Naive thymus-derived CD4-positive, alpha-beta T cell (primary cell): Measurements from ENCODE around the gene CCDC82. TPM values are rescaled to one million over a fixed set of nuclear protein-coding genes. Genes with fewer than 3 reads are reported as not detected.

ENCODE experiments used
- ATAC-seq: fragments of 150-1000 bp; cut with Tn5 transposase; 2 replicates; pipeline ENCODE4 v1.10.0; 2021; ENCODE audit warnings: mild to moderate bottlenecking, moderate library complexity
- CTCF ChIA-PET: fragments of 350-600 bp; sonication (Branson Sonifier 250); formaldehyde crosslinking; loops from one replicate; lab custom pipeline; 2021; ENCODE audit warnings: antibody characterized with exemption; lab: Charles Lee
- POLR2A ChIA-PET: fragments of 350-600 bp; sonication (Branson Sonifier 250); formaldehyde crosslinking; loops from one replicate; lab custom pipeline; 2021; ENCODE audit warnings: antibody characterized with exemption, inconsistent platforms; lab: Charles Lee
- DNase-seq, 9 donors: peaks; one replicate each; pipeline versions ENCODE4 v3.0.0 to v3.0.0-alpha.2; 2020 to 2022; ENCODE audit warnings: mixed read lengths in 1 of 9
- H3K27ac ChIP-seq: one replicate; pipeline ENCODE4 v1.7.0; 2013; ENCODE audit warnings: mild to moderate bottlenecking, low read depth, low read length, moderate library complexity
- H3K27me3 ChIP-seq, 2 donors: one replicate each; pipeline ENCODE4 v1.7.0; 2013; ENCODE audit warnings: low read length in 2 of 2, mild to moderate bottlenecking in 2 of 2, moderate library complexity in 2 of 2; ENCODE audit not compliant: control insufficient read depth in 2 of 2, insufficient read depth in 2 of 2
- H3K36me3 ChIP-seq, 3 experiments: 1 replicate in 2 of 3; 2 replicates in 1 of 3; pipeline ENCODE4 v1.7.0; 2013; ENCODE audit warnings: low read length in 3 of 3, mild to moderate bottlenecking in 3 of 3, moderate library complexity in 1 of 3; ENCODE audit not compliant: insufficient read depth in 3 of 3, control insufficient read depth in 2 of 3
- H3K4me1 ChIP-seq, 2 donors: one replicate each; pipeline ENCODE4 v1.7.0; 2013; ENCODE audit warnings: low read length in 2 of 2, mild to moderate bottlenecking in 2 of 2, moderate library complexity in 1 of 2; ENCODE audit not compliant: control insufficient read depth in 2 of 2, insufficient read depth in 2 of 2
- H3K4me3 ChIP-seq: 2 replicates; pipeline ENCODE4 v1.7.0; 2013; ENCODE audit warnings: mild to moderate bottlenecking, low read length
- H3K9me3 ChIP-seq, 3 experiments: 1 replicate in 2 of 3; 2 replicates in 1 of 3; pipeline ENCODE4 v1.7.0; 2013; ENCODE audit warnings: low read length in 3 of 3; ENCODE audit not compliant: control insufficient read depth in 2 of 3
- H3K27ac Mint-ChIP-seq, 9 donors: one replicate each; pipeline ENCODE4 v1.8.0; 2020 to 2022; ENCODE audit warnings: mixed read lengths in 9 of 9, mild to moderate bottlenecking in 8 of 9, moderate library complexity in 5 of 9, inconsistent platforms in 2 of 9
- H3K27me3 Mint-ChIP-seq, 5 donors: one replicate each; pipeline ENCODE4 v1.8.0; 2021 to 2022; ENCODE audit warnings: mixed read lengths in 5 of 5, mild to moderate bottlenecking in 1 of 5
- H3K36me3 Mint-ChIP-seq, 5 donors: one replicate each; pipeline ENCODE4 v1.8.0; 2020 to 2022; ENCODE audit warnings: mixed read lengths in 5 of 5, mild to moderate bottlenecking in 3 of 5, inconsistent platforms in 1 of 5
- H3K4me1 Mint-ChIP-seq, 7 donors: one replicate each; pipeline ENCODE4 v1.8.0; 2020 to 2022; ENCODE audit warnings: mixed read lengths in 7 of 7, mild to moderate bottlenecking in 3 of 7, inconsistent platforms in 1 of 7
- H3K4me3 Mint-ChIP-seq, 10 donors: one replicate each; pipeline ENCODE4 v1.8.0; 2020 to 2022; ENCODE audit warnings: mild to moderate bottlenecking in 10 of 10, mixed read lengths in 10 of 10, moderate library complexity in 6 of 10, inconsistent platforms in 2 of 10
- H3K9me3 Mint-ChIP-seq, 11 donors: one replicate each; pipeline ENCODE4 v1.8.0; 2020 to 2022; ENCODE audit warnings: mixed read lengths in 11 of 11, mild to moderate bottlenecking in 4 of 11, inconsistent platforms in 1 of 11, moderate library complexity in 1 of 11
- intact Hi-C, 2 donors: fragments of 100-400 bp; cut with micrococcal nuclease; formaldehyde crosslinking; loops; one replicate each; pipeline ENCODE4 v1.15.1; 2023
- microRNA-seq: library from miRNA; unstranded; fragments of <30 nt; microRNA quantifications from one replicate; pipeline ENCODE4 v1.2.0, GENCODE V29; 2022; ENCODE audit warnings: borderline microRNAs expressed
- polyA plus RNA-seq, 2 donors: library from polyadenylated mRNA; unstranded; fragments of 300-500 nt; fragmentation: Illumina TruSeq; gene quantifications; one replicate each; pipeline ENCODE4 v1.2.3, GENCODE V29; 2021
- total RNA-seq, 6 experiments: library from RNA in 5 of 6; stranded (reverse) in 5 of 6; gene quantifications; 1 replicate in 5 of 6; 2 replicates in 1 of 6; pipeline ENCODE4 v1.2.3 and lab custom pipeline; 2021 to 2026

Gene CCDC82
- total and polyA plus RNA-seq, 7 experiments from 2014 or later, result 21.9 to 46.2 (median 32.0) TPM

GRCh38 chr11:96303980-96304379 is 85.7 kb downstream of the CCDC82 start:
- Histone ChIP-seq H3K27me3 (no peaks in the 10 kb centered on the region), H3K4me3 (no peak overlapping the region), H3K27ac (no peak overlapping the region), H3K36me3 (no peaks in the 10 kb centered on the region), H3K4me1 (peaks cover 3 to 29% of the 10 kb centered on the region in 2 donors), H3K9me3 (no peaks in the 10 kb centered on the region)
- peak overlapping the region in 7 of 9 donors; percentile 6 to 93 (median 69) for H3K27ac Mint-ChIP-seq
- ChIA-PET POLR2A (interaction anchor here (0.8 to 1.1 kb wide), 3 partner anchors 18 to 28 kb away, joined by 3 read pairs; no protein-coding TSS in a partner anchor), CTCF (no interaction called here)
- no peak for ATAC-seq
- no peak for DNase-seq
- peaks cover 5 to 35% (median 13%) of the 10 kb centered on the region in 5 donors for H3K36me3 Mint-ChIP-seq
- H3K4me1 Mint-ChIP-seq, result peaks cover 37 to 99% (median 91%) of the 10 kb centered on the region in 7 donors
- H3K9me3 Mint-ChIP-seq, result no peaks in the 10 kb centered on the region
- H3K27me3 Mint-ChIP-seq, result no peaks in the 10 kb centered on the region
- H3K4me3 Mint-ChIP-seq, result peak overlapping the region in 5 of 10 donors; percentile 1 to 25 (median 12)
- intact Hi-C loops, result loop anchor here in 1 of 2 donors (1.0 kb wide), 1 partner anchor 11 kb away; no protein-coding TSS in a partner anchor

DNA sequence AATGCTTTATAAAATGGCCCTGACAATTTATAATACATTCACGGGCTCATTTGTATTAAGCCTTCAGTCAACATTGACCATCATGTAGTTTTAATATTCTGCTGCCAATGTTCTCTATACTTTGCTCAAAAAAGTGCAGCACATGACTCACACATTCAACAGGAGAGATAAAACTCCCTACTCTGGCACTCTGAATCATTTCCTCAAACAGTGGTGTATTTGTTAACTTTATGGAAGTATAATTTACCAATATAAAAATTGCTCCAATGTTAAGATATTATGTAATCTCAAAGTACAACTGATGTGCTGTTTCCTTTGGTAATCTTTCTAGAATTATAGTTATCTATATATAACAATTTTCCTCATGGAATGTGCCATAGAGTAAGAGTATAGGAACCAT is 86.6 kb downstream of the CCDC82 start:
- H3K27me3 ChIP-seq, result no peaks in the 10 kb centered on the region
- peaks cover 3 to 29% of the 10 kb centered on the region in 2 donors for H3K4me1 ChIP-seq
- DNase-seq, result no peak
- ATAC-seq, result peak; percentile 52
- ChIA-PET CTCF (no interaction called here), POLR2A (interaction anchor here (0.8 to 1.1 kb wide), 3 partner anchors 19 to 36 kb away, joined by 3 read pairs; no protein-coding TSS in a partner anchor)
- H3K4me3 ChIP-seq, result no peak overlapping the region
- no peaks in the 10 kb centered on the region for H3K9me3 ChIP-seq
- no peaks in the 10 kb centered on the region for H3K27me3 Mint-ChIP-seq
- H3K27ac Mint-ChIP-seq, result peak overlapping the region in 2 of 9 donors; percentile 80 to 82
- H3K36me3 Mint-ChIP-seq, result peaks cover 5 to 40% (median 18%) of the 10 kb centered on the region in 5 donors
- H3K36me3 ChIP-seq, result peaks cover 0 to 3% (median 0%) of the 10 kb centered on the region in 3 experiments
- no peaks in the 10 kb centered on the region for H3K9me3 Mint-ChIP-seq
- peaks cover 38 to 97% (median 87%) of the 10 kb centered on the region in 7 donors for H3K4me1 Mint-ChIP-seq
- intact Hi-C loops, result loop anchor here in 1 of 2 donors (1.0 kb wide), 1 partner anchor 10 kb away; no protein-coding TSS in a partner anchor
- no peak overlapping the region for H3K27ac ChIP-seq
- no peak overlapping the region for H3K4me3 Mint-ChIP-seq

Small RNAs within 50 kb of the gene (microRNA-seq; reads per million reads assigned to microRNA genes)
- not detected for gene MIR1260B

Other genes with a start within 250 kb of the CCDC82 start
- 10 to 100 TPM; 15.6 to 81.3 (median 68.2) TPM for gene MAML2, start 46.7 kb downstream of the CCDC82 start, total RNA-seq
- gene MAML2, start 46.7 kb downstream of the CCDC82 start, polyA plus RNA-seq, result 10 to 100 TPM; 12.6 to 38.6 TPM
- gene JRKL, start 101 bp upstream of the CCDC82 start, total RNA-seq, result 10 to 100 TPM in 3 of 5 experiments, 1 to 10 TPM in 2; 5.4 to 17.3 (median 10.1) TPM
- gene JRKL, start 101 bp upstream of the CCDC82 start, polyA plus RNA-seq, result 1 to 10 TPM; 5.4 to 5.5 TPM